GM12864 (cell line): ENCODE results near the gene BEX3.
"Not testable (repeated sequence)": the region's sequence is repeated elsewhere in the genome, so short reads cannot be mapped to it uniquely, and the experiment has no call there.

Source experiments
- DNase-seq: peaks from one replicate; pipeline ENCODE4 v3.0.0-alpha.2; 2011; ENCODE audit warnings: low read depth
- H3K4me3 ChIP-seq: 2 replicates; pipeline ENCODE4 v1.5.1; 2011; ENCODE audit warnings: mild to moderate bottlenecking, low read depth, low read length, control low read depth
- TF ChIP-seq, protein P1 (sequence below): IDR thresholded peaks from 2 replicates; pipeline ENCODE4 v1.5.1; 2011; ENCODE audit warnings: low read depth, mild to moderate bottlenecking, moderate library complexity, low read length, control low read depth, inconsistent platforms; ENCODE audit errors: missing control alignments

The BEX3 gene

DNA sequence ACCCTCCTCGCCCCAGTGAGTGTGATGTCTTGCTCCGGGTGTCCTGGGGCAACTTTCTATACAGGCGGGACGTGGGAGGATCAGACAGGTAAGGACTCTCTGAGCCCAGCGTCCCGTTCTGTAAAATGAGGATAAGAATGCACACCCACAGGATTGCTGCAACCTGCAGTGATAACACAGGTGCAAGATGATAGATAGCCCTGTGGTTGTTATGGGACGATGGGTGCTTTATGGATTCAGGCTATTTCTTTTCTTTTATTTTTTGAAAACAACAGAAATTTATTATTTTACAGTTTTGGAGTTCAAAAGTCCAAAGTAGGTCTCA, 28.6 kb downstream of the BEX3 start:
- TF ChIP-seq, protein P1, sequence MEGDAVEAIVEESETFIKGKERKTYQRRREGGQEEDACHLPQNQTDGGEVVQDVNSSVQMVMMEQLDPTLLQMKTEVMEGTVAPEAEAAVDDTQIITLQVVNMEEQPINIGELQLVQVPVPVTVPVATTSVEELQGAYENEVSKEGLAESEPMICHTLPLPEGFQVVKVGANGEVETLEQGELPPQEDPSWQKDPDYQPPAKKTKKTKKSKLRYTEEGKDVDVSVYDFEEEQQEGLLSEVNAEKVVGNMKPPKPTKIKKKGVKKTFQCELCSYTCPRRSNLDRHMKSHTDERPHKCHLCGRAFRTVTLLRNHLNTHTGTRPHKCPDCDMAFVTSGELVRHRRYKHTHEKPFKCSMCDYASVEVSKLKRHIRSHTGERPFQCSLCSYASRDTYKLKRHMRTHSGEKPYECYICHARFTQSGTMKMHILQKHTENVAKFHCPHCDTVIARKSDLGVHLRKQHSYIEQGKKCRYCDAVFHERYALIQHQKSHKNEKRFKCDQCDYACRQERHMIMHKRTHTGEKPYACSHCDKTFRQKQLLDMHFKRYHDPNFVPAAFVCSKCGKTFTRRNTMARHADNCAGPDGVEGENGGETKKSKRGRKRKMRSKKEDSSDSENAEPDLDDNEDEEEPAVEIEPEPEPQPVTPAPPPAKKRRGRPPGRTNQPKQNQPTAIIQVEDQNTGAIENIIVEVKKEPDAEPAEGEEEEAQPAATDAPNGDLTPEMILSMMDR, result no peak
- no peak for DNase-seq
- peak overlapping the region; percentile 74 for H3K4me3 ChIP-seq

DNA sequence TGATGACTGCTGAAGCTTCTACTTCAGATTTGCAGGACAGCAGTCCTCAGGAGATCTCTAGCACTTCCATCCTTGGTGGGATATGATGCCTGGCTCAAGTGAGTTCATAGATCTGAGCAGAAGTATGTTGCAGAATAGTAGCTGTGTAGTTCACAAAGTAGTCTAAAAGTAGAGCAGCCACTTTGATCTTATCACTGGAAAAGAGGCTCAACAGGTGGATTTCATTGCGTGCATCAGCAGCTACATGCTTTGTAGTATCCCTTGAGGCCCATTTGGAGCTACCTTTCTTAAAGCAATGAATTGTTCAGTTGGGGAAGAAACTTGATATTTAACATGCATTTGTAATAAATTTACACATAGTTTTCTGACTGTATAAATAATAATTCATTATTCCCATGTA, 29.9 kb downstream of the BEX3 start:
- TF ChIP-seq, protein P1, result no peak
- no peak overlapping the region for H3K4me3 ChIP-seq
- DNase-seq, result no peak

DNA sequence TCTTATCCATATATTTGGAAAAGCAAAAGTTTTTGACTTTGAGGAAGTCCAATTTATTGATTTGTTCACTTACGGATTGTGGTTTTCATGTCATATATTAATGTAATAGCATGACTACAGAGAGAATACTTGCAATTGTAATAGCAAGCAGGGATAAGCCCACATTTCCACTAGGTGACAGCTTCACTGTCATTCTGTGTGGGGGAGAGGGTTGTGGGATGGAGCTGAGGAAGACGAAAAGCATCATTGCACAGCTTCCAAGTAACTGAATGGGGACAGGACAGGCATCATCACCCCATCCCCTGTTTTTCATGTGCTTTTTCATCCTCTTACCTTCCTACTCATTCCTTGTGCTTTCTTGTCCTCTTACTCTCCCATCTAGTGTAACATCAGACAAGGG, 31.4 kb downstream of the BEX3 start:
- DNase-seq, result no peak
- TF ChIP-seq, protein P1, result no peak
- H3K4me3 ChIP-seq, result no peak overlapping the region

DNA sequence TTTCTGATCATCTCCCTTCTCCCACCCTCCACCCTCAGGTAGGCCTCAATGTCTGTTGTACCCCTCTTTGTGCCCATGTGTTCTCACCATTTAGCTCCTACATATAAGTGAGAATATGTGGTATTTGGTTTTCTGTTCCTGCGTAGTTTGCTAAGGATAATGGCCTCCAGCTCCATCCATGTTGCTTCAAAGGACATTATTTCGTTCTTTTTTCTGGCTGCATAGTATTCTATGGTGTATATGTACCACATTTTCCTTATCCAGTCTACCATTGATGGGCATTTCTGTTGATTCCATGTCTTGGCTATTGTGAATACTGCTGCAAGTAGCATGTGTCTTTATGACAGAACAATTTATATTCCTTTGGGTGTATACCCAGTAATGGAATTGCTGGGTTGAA, 35.4 kb downstream of the BEX3 start:
- not testable (repeated sequence) for H3K4me3 ChIP-seq, DNase-seq

DNA sequence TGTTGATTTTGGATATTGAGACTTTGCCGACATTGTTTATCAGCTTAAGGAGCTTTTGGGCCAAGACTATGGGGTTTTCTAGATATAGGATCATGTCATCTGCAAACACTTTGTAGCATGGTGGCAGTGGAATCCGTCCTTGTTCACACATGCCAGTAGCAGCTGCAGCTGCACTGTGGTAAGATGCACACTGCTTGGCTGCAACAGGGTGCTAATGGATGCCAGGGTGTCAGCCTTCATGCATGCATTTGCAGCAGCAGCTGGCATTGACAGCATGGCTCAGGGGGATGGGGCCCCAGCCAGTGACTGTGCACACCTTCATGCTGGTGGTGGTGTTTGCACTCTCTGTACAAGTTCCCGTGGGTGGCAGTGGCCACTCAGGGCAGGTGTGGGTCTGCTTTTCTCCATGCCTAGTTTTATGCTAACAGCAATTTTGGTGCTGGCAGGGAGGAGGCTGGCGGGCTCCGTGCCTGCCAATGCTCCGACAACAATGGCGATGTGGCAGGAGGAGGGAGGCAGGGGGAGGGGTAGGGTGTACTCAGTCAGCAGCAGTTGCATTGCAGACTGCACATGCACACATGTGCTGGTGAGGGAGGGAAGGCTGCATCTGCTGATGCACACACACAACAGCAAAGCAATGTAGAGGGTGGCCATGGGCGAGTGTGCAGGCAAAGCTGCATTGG, 37.5 kb downstream of the BEX3 start:
- TF ChIP-seq, protein P1, result no peak
- DNase-seq, result no peak
- no peak overlapping the region for H3K4me3 ChIP-seq

DNA sequence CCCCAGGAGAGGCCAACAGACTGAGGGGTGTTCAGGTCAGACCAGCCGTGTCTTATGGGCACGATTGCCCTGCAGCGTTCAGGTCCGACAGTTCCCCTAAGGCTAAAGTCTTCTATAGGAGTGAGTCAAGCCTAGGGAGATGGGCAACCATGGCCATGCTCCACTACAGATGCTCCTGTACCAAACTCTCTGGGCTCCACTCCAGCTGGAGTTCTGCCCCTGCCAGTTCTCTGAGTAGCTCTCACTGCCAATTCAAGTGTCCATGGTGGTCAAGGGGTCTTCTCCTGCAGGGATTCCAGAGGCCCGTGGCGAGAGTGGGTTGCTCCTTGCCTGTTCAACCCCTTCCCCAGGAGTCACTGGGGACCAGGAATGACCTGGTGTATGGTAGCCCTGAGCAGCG, 38.2 kb downstream of the BEX3 start:
- no peak overlapping the region for H3K4me3 ChIP-seq
- no peak for DNase-seq
- TF ChIP-seq, protein P1, result no peak

DNA sequence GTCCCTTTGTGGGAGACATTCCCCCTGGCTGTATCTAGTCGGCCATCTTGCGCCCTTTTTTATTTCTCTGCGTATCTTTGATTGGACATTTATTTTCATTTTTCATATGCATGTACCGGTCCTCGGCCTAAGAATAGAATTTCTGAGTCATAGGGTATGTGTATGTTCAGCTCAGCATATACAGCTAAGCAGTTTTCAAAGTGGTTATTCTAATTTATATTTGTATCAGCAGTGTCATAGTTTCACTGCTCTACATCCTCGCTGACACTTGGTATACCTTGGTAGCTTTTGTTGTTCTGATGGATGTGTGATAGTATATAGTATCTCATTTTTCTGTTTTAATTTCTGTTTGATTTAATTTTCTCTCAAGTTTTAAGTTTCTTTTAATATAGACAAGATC, 38.7 kb downstream of the BEX3 start:
- H3K4me3 ChIP-seq, result no peak overlapping the region
- DNase-seq, result no peak
- TF ChIP-seq, protein P1, result no peak
